ENCODE data around the gene CEP55. TPM values are rescaled to one million over a fixed set of nuclear protein-coding genes. Genes with fewer than 3 reads are reported as not detected.
"Not testable (repeated sequence)": the region's sequence is repeated elsewhere in the genome, so short reads cannot be mapped to it uniquely, and the experiment has no call there.

Gene CEP55
- total and polyA plus RNA-seq, 2 of the 8 experiments (the other 6 are each of a cell fraction or from before 2014, with no cell fraction given): 7.0 to 19.6 TPM

DNA sequence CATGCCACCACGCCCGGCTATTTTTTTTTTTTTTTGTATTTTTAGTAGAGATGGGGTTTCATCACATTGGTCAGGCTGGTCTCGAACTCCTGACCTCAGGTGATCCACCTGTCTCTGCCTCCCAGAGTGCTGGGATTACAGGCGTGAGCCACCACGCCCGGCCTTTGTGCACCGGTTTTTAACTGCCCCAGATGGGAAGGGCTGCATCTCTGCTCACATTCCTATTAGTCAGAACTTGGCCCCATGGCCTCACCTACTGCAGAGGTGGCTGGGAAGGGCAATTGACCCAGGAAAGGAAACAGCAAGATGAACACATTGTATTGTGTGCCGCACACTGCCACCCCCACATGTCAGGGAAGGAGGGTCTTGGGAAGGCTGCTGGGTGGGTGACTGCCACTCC is 50.6 kb downstream of the CEP55 start:
- H2BK12ac ChIP-seq (ENCODE audit: low read depth, low read length); H3K14ac ChIP-seq (ENCODE audit: insufficient read length); H4K20me1 ChIP-seq (replicated peaks in 1 of 2; ENCODE audit: control insufficient read depth in 1 of 2, insufficient read depth in 2 of 2, low read length in 2 of 2); H4K8ac ChIP-seq (ENCODE audit: extremely low read depth, insufficient read depth, low read length); H3K36me3 ChIP-seq (ENCODE audit: control insufficient read depth in 2 of 4, insufficient read depth in 4 of 4, low read length in 3 of 4); H3K18ac ChIP-seq (ENCODE audit: extremely low read depth, low read length); CTCF ChIA-PET (ENCODE audit: partially characterized antibody); H3K4me2 ChIP-seq (ENCODE audit: insufficient read depth in 1 of 2, low read depth in 2 of 2, low read length in 2 of 2); H4K5ac ChIP-seq (ENCODE audit: insufficient read length, low read depth, low read length); H2AFZ ChIP-seq (ENCODE audit: low read length); POLR2A ChIA-PET (ENCODE audit: partially characterized antibody); H3K23ac ChIP-seq (ENCODE audit: insufficient read length); H4K91ac ChIP-seq (replicated peaks; ENCODE audit: insufficient read length, low read length); H3K79me1 ChIP-seq (ENCODE audit: low read depth, low read length); H3K4me1 ChIP-seq (replicated peaks in 1 of 4; ENCODE audit: control insufficient read depth in 3 of 4, insufficient read depth in 4 of 4, low read length in 3 of 4); DNase-seq (ENCODE audit: low read depth in 1 of 2, low spot score in 2 of 2); H3K23me2 ChIP-seq (ENCODE audit: low read depth, low read length); H3K56ac ChIP-seq (replicated peaks; ENCODE audit: insufficient read length, low read depth, low read length); H2BK120ac ChIP-seq (replicated peaks; ENCODE audit: low read depth, low read length); H2BK15ac ChIP-seq (ENCODE audit: low read length); H3K4me3 ChIP-seq (ENCODE audit: extremely low read depth in 1 of 4, insufficient read depth in 2 of 4, low read depth in 3 of 4, low read length in 4 of 4); H3K4ac ChIP-seq (replicated peaks; ENCODE audit: insufficient read length, low read depth, low read length); H3K9ac ChIP-seq (replicated peaks in 1 of 4; ENCODE audit: extremely low read depth in 1 of 4, low read depth in 3 of 4, low read length in 3 of 4); H3K27ac ChIP-seq (ENCODE audit: low read depth, low read length); H3K79me2 ChIP-seq (ENCODE audit: control insufficient read depth in 1 of 2, insufficient read depth in 2 of 2, low read length in 2 of 2); H3K27me3 ChIP-seq (replicated peaks in 1 of 4; ENCODE audit: control insufficient read depth in 3 of 4, extremely low read depth in 1 of 4, insufficient read depth in 3 of 4, low read length in 3 of 4); H3K9me3 ChIP-seq (ENCODE audit: insufficient read depth in 2 of 2, low read depth in 1 of 2, low read length in 1 of 2); FAIRE-seq; H2BK20ac ChIP-seq (ENCODE audit: low read length); H2AK5ac ChIP-seq (ENCODE audit: low read depth, low read length); H2BK5ac ChIP-seq (ENCODE audit: low read depth, low read length): not testable (repeated sequence)
- 95% methylated on average over 6 of the region's 8 CpGs; no CpG with 5 or more reads in 1 of the 2 experiments for WGBS, 2 experiments (ENCODE audit: extremely low coverage in 1 of 2, insufficient coverage in 1 of 2, insufficient read length in 1 of 2, insufficient replicate concordance in 2 of 2, low coverage in 1 of 2, low lambda C conversion rate in 2 of 2, missing lambda C conversion rate in 1 of 2)

Data from H1 (cell line).